GM21619 (cell line): ENCODE data around the gene PLSCR3.

Source experiments
- ATAC-seq: cut with Tn5 transposase; IDR thresholded peaks from one replicate; pipeline ENCODE4 v1.9.1; 2021; ENCODE audit not compliant: unreplicated experiment

The PLSCR3 gene

GRCh38 chr17:7407082-7407481, 12.8 kb upstream of the PLSCR3 start:
- no peak for ATAC-seq

DNA sequence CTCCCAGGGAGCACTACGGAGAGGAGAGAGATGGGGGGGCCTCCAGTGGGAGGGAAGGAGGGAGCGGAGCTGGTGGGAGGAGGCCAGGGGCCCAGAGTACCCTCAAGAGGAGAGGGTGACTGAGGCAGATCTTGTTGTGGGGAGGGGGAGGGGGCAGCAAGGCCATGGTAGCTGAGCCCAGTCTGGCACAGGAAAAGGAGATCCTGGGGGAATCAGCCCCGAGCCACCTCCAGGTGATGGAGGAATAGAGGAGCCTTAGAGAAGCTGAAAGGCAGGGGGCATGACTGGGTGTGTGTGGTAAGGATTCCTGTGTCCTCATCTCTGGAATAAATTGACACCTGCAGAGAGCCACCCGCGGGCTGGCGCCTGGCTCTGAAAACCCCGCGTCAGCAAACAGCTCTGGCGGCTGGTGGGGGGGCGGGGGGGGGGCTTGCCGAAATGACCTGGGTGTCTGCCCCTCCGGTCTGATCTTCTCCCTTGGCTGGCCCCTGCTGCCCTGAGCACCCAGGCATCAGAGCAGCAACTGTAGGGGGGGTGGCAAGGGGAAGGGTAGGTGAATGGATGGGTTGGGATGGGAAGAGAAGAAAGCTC, 12.0 kb upstream of the PLSCR3 start:
- no peak for ATAC-seq

GRCh38 chr17:7405350-7406234, 11.3 kb upstream of the PLSCR3 start:
- no peak for ATAC-seq

GRCh38 chr17:7404737-7405349, 10.5 kb upstream of the PLSCR3 start:
- ATAC-seq = no peak

DNA sequence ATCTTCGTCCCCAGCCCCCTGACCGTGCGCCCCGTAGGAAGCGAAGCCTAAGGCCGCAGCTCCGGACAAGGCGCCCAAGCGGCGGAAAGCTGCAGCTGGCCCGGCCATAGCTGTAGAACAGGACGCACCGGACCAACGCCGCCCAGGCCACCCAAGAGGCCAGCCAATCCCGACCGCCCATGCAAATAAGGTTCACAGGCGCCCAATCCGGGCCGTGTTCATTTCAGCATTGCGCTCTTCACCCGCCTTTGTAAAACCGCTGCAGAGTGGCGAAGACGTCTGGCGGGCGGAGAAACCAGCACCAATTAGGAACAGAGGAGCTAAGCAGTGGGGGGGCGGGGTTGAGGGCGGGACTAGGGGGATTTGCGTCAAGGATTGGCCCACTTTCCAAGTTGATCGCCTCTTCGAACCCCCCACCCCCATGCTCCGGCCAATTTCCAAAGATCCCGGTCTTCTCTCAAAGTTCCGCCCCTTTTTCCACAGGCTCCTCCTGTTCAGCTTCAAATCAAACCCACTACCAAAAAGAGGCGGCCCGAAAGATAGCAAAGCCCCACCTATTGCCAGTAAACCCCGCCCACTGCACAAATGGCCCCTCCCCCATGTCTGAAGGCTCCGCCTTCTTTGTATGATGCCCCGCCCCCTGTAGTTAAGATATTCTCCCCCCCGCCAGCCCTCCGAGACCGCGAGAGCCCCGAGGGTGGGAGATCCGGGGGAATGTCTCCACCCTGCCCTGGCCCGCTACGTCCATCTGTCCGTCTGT, 9.8 kb upstream of the PLSCR3 start, which contains the start of gene TMEM256:
TSS of gene TMEM256 (minus strand) at position 121 of the 760 bp plus-strand sequence. CDS start at position 108, 13 bp downstream.
- peak; percentile 94 for ATAC-seq

- ATAC-seq = peak; percentile 13
Observed at GRCh38 chr17:7403727-7403976, 9.3 kb upstream of the PLSCR3 start.

- no peak for ATAC-seq
Observed at GRCh38 chr17:7403043-7403726, 8.9 kb upstream of the PLSCR3 start.

GRCh38 chr17:7398612-7399011, 4.3 kb upstream of the PLSCR3 start:
- ATAC-seq = no peak

DNA sequence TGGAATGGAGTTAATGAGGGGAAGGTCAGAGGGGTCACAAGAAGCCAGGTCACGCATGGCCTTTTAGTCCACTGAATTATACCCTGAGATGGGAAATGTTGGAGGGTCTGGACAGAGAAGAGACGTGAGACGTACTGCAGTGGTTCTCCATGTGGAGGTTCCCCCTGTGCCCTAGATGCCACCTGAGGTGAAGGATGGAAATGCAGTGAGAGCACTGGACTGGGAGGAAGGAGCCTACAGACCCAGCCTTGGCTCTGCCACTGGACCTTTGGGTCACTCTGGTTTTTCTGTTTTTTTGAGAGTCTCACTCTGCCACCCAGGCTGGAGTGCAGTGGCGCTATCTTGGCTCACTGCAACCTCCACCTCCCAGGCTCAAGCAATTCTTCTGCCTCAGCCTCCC, 1.8 kb upstream of the PLSCR3 start:
- ATAC-seq = no peak

- peak; percentile 35 for ATAC-seq
Observed at GRCh38 chr17:7393613-7394451, 493 bp downstream of the PLSCR3 start.

DNA sequence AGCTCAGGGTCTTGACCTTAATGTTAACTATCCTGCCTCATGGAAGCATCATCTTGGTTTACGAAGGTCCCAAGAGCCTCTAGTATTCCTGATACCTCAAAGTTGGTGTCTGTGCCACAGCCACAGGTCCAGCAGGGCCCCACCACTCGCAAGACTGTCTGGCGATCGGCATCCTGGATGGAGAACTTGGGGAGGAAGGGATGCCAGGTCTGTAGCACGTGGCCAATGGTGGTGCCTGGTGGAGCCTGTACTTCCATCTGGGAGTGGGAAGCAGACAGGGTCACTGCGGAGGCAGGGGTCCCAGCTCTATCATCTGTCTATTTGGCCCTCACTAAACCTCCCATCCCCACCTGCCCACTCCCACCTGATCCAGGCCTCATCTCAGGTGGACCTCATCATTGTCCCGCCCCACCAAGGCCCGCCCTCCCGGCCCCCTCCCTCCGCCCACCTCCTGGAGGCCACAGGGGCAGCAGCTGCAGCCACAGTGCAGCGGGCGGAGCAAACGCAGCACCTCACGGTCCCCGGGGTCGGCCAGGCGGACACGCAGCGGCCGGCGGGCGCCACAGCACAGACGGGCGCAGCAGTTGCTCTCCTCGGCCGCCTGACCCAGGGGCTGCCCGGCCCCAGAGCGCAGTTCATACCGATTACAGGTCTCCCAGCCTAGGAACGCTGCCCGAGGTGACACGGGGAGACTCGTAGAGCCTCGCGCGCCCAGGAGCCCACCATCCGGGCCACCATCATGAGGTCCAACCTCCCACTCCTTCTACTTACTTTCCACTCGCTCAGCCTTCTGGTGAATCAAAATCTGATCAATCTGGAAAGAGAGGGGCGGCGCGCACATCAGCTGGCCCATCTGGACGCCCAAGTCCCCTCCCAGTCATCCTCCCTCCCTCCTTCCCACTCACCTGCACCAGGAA, 1.4 kb downstream of the PLSCR3 start:
- no peak for ATAC-seq

- no peak for ATAC-seq
Observed at GRCh38 chr17:7391307-7391706, 3.0 kb downstream of the PLSCR3 start.

DNA sequence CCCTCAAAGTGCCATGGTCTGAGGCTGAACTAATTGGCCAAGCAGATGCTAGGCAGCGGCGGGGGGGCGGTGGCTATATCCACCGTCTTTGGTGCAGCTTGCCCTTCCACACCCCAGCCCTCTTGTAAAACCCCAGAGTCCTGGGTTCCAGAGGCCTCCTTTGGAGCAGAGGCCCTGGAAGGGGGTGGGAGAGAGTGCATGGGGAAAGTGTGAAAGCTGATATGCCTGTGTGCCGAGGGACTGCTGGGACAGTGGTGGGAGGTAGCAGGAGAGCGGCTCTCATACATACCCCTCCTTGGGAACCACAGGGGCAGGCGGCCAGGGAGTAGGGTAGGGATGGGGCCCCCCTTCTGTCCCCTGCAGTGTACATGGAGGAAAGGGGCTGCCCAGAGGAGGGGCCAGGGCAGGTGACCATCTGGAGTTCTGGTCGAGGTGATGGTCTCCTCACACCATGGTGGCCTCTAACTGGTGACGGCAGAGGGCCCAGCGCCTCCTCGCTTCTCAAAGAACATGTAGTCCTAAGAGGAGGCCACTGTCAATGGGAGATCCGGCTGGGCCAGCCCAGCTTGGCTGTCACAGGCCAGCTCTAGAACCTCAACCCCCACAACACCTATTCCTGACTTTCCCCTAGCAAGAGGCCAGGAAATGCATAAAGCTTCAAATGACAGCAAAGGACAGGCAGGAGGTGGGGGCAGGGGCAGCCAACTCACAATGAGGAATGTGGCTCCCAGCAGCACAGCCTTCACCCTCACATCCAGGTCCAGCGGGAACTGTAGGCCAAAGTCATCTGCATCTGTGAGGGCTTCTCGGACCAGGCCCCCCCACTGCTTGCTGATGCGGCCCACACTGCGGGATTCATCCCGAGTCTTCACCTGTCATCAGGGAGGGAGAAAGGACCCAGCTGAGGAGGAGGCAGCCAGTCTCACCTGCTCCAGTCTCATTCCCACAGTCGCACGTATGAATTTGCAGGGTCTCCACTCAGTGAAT, 4.1 kb downstream of the PLSCR3 start:
- no peak for ATAC-seq

DNA sequence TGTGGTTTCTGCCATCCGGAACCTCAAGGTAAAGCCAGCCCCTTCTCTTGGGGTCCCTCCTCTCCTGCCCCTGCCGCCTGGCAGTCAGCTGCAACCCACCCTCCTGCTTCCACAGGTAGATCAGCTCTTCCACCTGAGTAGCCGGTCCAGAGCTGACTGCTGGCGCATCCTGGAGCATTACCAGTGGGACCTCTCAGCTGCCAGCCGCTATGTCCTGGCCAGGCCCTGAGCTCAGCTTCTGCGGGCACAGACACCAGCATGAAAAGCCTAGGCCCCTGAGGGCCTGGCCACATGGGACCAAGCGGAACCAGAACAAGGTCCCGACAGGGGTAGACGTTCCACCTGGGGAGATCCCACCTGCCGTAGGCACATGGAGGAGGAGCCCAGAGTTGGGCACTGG, 5.5 kb downstream of the PLSCR3 start:
- ATAC-seq = no peak

- no peak for ATAC-seq
Observed at GRCh38 chr17:7384489-7385081, 9.7 kb downstream of the PLSCR3 start.

GRCh38 chr17:7383742-7384488, 10.4 kb downstream of the PLSCR3 start:
- no peak for ATAC-seq

- ATAC-seq = no peak
Observed at GRCh38 chr17:7383371-7383741, 11.0 kb downstream of the PLSCR3 start.
